Endothelial cell of umbilical vein (primary cell): ENCODE data around the gene GRK6. TPM values are rescaled to one million over a fixed set of nuclear protein-coding genes. Genes with fewer than 3 reads are reported as not detected.

Experiments
- BruUV-seq: library from RNA; stranded (reverse); fragments of 400-500 nt; replicated peaks from 2 replicates; lab custom pipeline; 2021; lab: Mats Ljungman, UMichigan
- CTCF ChIA-PET: fragments of 300-600, 350-600 bp; sonication (Branson Sonifier 250); formaldehyde crosslinking; loops from one replicate; lab custom pipeline; 2021; ENCODE audit warnings: antibody characterized with exemption, inconsistent platforms; lab: Charles Lee
- POLR2A ChIA-PET: fragments of 300-600, 350-600 bp; sonication (Branson Sonifier 250); formaldehyde crosslinking; loops from one replicate; lab custom pipeline; 2021; ENCODE audit warnings: antibody characterized with exemption, inconsistent platforms; lab: Charles Lee
- DNase-seq: peaks from one replicate; pipeline ENCODE4 v3.0.0-alpha.2; 2011; ENCODE audit warnings: low read depth, low spot score
- FAIRE-seq: peaks from 2 replicates; lab custom pipeline; 2011; peaks lifted over from hg19 to GRCh38; lab: Jason Lieb, UNC
- H2AFZ ChIP-seq: 2 replicates; pipeline ENCODE4 v1.6.0; 2012; ENCODE audit warnings: low read depth, low read length, control low read depth, inconsistent platforms
- H3K27ac ChIP-seq: 2 replicates; pipeline ENCODE4 v1.5.1; 2011; ENCODE audit warnings: low read depth, mild to moderate bottlenecking, control low read depth, low read length, moderate library complexity; ENCODE audit not compliant: insufficient read depth
- H3K27me3 ChIP-seq, 2 experiments: 2 replicates each; pipeline versions ENCODE4 v1.6.0 to v1.6.1; 2011; ENCODE audit warnings: low read length in 2 of 2, mixed read lengths in 1 of 2; ENCODE audit not compliant: control insufficient read depth in 2 of 2, insufficient read depth in 2 of 2
- H3K36me3 ChIP-seq, 2 experiments: 2 replicates in 1 of 2; 3 replicates in 1 of 2; pipeline ENCODE4 v1.5.1; 2011; ENCODE audit warnings: low read length in 2 of 2, mild to moderate bottlenecking in 1 of 2, moderate library complexity in 1 of 2; ENCODE audit not compliant: control insufficient read depth in 2 of 2, insufficient read depth in 2 of 2; ENCODE audit errors: extremely low read depth in 1 of 2
- H3K4me1 ChIP-seq: 3 replicates; pipeline ENCODE4 v1.5.1; 2011; ENCODE audit warnings: mild to moderate bottlenecking, low read length; ENCODE audit not compliant: control insufficient read depth, insufficient read depth; ENCODE audit errors: extremely low read depth
- H3K4me2 ChIP-seq: 2 replicates; pipeline ENCODE4 v1.6.1; 2011; ENCODE audit warnings: low read length, control low read depth, mixed read lengths; ENCODE audit not compliant: insufficient read depth
- H3K4me3 ChIP-seq, 3 experiments: fragments of 200-600 bp in 1 of 3; sonication (generic), shearing (Covaris generic) in 1 of 3; replicated peaks in 1 of 3; 2 replicates each; pipeline ENCODE4 v1.5.1; 2011 to 2016; ENCODE audit warnings: control low read depth in 3 of 3, low read length in 3 of 3, mild to moderate bottlenecking in 2 of 3, inconsistent platforms in 1 of 3, low read depth in 1 of 3, moderate library complexity in 1 of 3; ENCODE audit not compliant: insufficient read depth in 1 of 3
- H3K79me2 ChIP-seq: 2 replicates; pipeline ENCODE4 v1.6.0; 2012; ENCODE audit warnings: low read length, inconsistent platforms; ENCODE audit not compliant: control insufficient read depth, insufficient read depth
- H3K9ac ChIP-seq: replicated peaks from 2 replicates; pipeline ENCODE3; 2011; ENCODE audit warnings: low read length, control low read depth; ENCODE audit not compliant: insufficient read depth; ENCODE audit errors: extremely low read depth
- H3K9me1 ChIP-seq: replicated peaks from 3 replicates; pipeline ENCODE4 v1.6.0; 2011; ENCODE audit warnings: mild to moderate bottlenecking, low read length; ENCODE audit not compliant: control insufficient read depth, insufficient read depth; ENCODE audit errors: extremely low read depth
- H3K9me3 ChIP-seq: replicated peaks from 2 replicates; pipeline ENCODE4 v1.5.1; 2012; ENCODE audit warnings: low read length, inconsistent platforms; ENCODE audit not compliant: control insufficient read depth, insufficient read depth
- H4K20me1 ChIP-seq: replicated peaks from 2 replicates; pipeline ENCODE3; 2011; ENCODE audit warnings: mild to moderate bottlenecking, low read length; ENCODE audit not compliant: control insufficient read depth, insufficient read depth; ENCODE audit errors: extremely low read depth
- CTCF ChIP-seq, 2 donors: IDR thresholded peaks; 1 replicate in 1 of 2; 2 replicates in 1 of 2; pipeline ENCODE4 v1.5.1; 2011; ENCODE audit warnings: low read length in 2 of 2, mild to moderate bottlenecking in 2 of 2, moderate library complexity in 2 of 2, control low read depth in 1 of 2, inconsistent platforms in 1 of 2, low read depth in 1 of 2; ENCODE audit not compliant: insufficient read depth in 1 of 2; ENCODE audit errors: extremely low read depth in 1 of 2
- EZH2 ChIP-seq: IDR thresholded peaks from 2 replicates; pipeline ENCODE4 v1.6.1; 2012; ENCODE audit warnings: borderline replicate concordance, low read depth, mild to moderate bottlenecking, moderate library complexity, low read length, inconsistent platforms; ENCODE audit not compliant: severe bottlenecking
- FOS ChIP-seq: IDR thresholded peaks from 2 replicates; pipeline ENCODE4 v1.6.1; 2011; ENCODE audit warnings: mild to moderate bottlenecking, low read length, moderate library complexity, borderline replicate concordance; ENCODE audit not compliant: insufficient read depth
- GATA2 ChIP-seq: IDR thresholded peaks from 2 replicates; pipeline ENCODE4 v1.7.0; 2011; ENCODE audit warnings: low read depth, mild to moderate bottlenecking, moderate library complexity, mixed read lengths, low read length; ENCODE audit not compliant: insufficient read length, insufficient read depth
- JUN ChIP-seq: IDR thresholded peaks from 2 replicates; pipeline ENCODE4 v1.6.1; 2011; ENCODE audit warnings: borderline replicate concordance, low read depth; ENCODE audit not compliant: insufficient read length, insufficient read depth
- MAX ChIP-seq: IDR thresholded peaks from 2 replicates; pipeline ENCODE4 v1.6.1; 2011; ENCODE audit not compliant: insufficient read depth, insufficient read length
- MYC ChIP-seq: IDR thresholded peaks from one replicate; pipeline ENCODE4 v1.6.1; 2011; ENCODE audit warnings: mild to moderate bottlenecking, low read depth, low read length
- POLR2A ChIP-seq: IDR thresholded peaks from 2 replicates; pipeline ENCODE4 v1.6.1; 2012; ENCODE audit warnings: low read depth, mild to moderate bottlenecking, control low read depth, low read length
- POLR2AphosphoS5 ChIP-seq: IDR thresholded peaks from 2 replicates; pipeline ENCODE4 v1.6.1; 2012; ENCODE audit warnings: low read depth, mild to moderate bottlenecking, control low read depth, low read length, moderate library complexity; ENCODE audit not compliant: insufficient read depth
- dilution Hi-C: fragments of 300-500 bp; cut with MboI; formaldehyde crosslinking; loops from one replicate; pipeline ENCODE4 v1.15.0; 2019; ENCODE audit warnings: low sequenced_read_pairs; ENCODE audit not compliant: extremely low pct_ligation_motif_present
- intact Hi-C: fragments of 100-400 bp; cut with micrococcal nuclease; formaldehyde crosslinking; loops from one replicate; pipeline ENCODE4 v1.10.0; 2022
- polyA plus RNA-seq, 4 experiments: library from polyadenylated mRNA; depleted of rRNA in 3 of 4; stranded (reverse) in 3 of 4; unstranded in 1 of 4; fragments of >200 nt; gene quantifications; 2 replicates each; pipeline versions ENCODE4 v1.2.1 to v1.2.3, GENCODE V29; 2011 to 2012; ENCODE audit warnings: missing spikeins in 1 of 4
- total RNA-seq: library from RNA; stranded (reverse); gene quantifications from 2 replicates; pipeline ENCODE4 v1.2.3, GENCODE V29; 2021

Gene GRK6
- total and polyA plus RNA-seq, 2 donors (not counting 3 experiments of a cell fraction or from before 2014, with no cell fraction given) = 28.9 to 36.4 TPM

GRCh38 chr5:177396807-177397206, 29.7 kb upstream of the GRK6 start:
- H3K36me3 ChIP-seq = no peaks in the 10 kb centered on the region
- ChIA-PET CTCF (interaction anchor here (1.0 to 1.9 kb wide), 2 partner anchors 58 to 105 kb away, joined by 3 to 6 read pairs; no protein-coding TSS in a partner anchor), POLR2A (no interaction called here)
- no peak overlapping the region for H3K4me2 ChIP-seq
- H3K27ac ChIP-seq = no peak overlapping the region
- peaks cover 19 to 24% of the 10 kb centered on the region in 2 experiments for H3K27me3 ChIP-seq
- FAIRE-seq (no peak), DNase-seq (no peak)
- H3K4me1 ChIP-seq = no peaks in the 10 kb centered on the region
- H3K79me2 ChIP-seq = no peaks in the 10 kb centered on the region
- dilution Hi-C loops = no loop called here
- TF ChIP-seq CTCF (IDR thresholded peaks at IDR 0.05; ENCODE audit: extremely low read depth in 1 of 2, insufficient read depth in 1 of 2, low read depth in 1 of 2, low read length in 2 of 2) = no peak
- TF ChIP-seq JUN = no peak
- no peak for TF ChIP-seq EZH2
- TF ChIP-seq MAX = no peak
- TF ChIP-seq POLR2AphosphoS5 = no peak
- no peak for TF ChIP-seq POLR2A
- TF ChIP-seq MYC = no peak
- TF ChIP-seq FOS = no peak
- no peak for TF ChIP-seq GATA2
- H3K9me1 ChIP-seq = no peaks in the 10 kb centered on the region
- no peaks in the 10 kb centered on the region for H3K9me3 ChIP-seq
- no peak overlapping the region for H3K4me3 ChIP-seq
- H2AFZ ChIP-seq = no peak overlapping the region
- intact Hi-C loops = no loop called here
- no peaks in the 10 kb centered on the region for H4K20me1 ChIP-seq
- BruUV-seq = no TSS peak
- no peak overlapping the region for H3K9ac ChIP-seq
